GM12878 (cell line): ENCODE measurements around the gene PDE6G. TPM values are rescaled to one million over a fixed set of nuclear protein-coding genes. Genes with fewer than 3 reads are reported as not detected.
A peak's percentile ranks its signal among the peaks of the same experiment; 100 is the strongest.

Source experiments
- ATAC-seq: fragments of 200-7000 bp; cut with Tn5 transposase; 3 replicates; pipeline ENCODE4 v1.9.1; 2020; ENCODE audit warnings: mild to moderate bottlenecking, moderate library complexity
- BruUV-seq: library from RNA; stranded (reverse); fragments of 400-500 nt; replicated peaks from 2 replicates; lab custom pipeline; 2021; lab: Mats Ljungman, UMichigan
- CTCF ChIA-PET: fragments of 300-600 bp; sonication (Branson Sonifier 250); formaldehyde crosslinking; extraction: SDS; loops from one replicate; lab custom pipeline; 2021; ENCODE audit warnings: inconsistent platforms; lab: Yijun Ruan, JAX
- POLR2A ChIA-PET: fragments of 350-600 bp; formaldehyde crosslinking; extraction: SDS; loops from one replicate; lab custom pipeline; 2021; ENCODE audit warnings: inconsistent platforms; lab: Charles Lee
- RAD21 ChIA-PET: fragments of 300-600 bp; sonication (Branson Sonifier 250); formaldehyde crosslinking; loops from one replicate; lab custom pipeline; 2023; ENCODE audit warnings: antibody characterized with exemption; ENCODE audit not compliant: unreplicated experiment; lab: Charles Lee
- SMC1A ChIA-PET: fragments of 300-600 bp; sonication (Branson Sonifier 250); formaldehyde crosslinking; loops from one replicate; lab custom pipeline; 2023; ENCODE audit not compliant: unreplicated experiment, uncharacterized antibody; lab: Charles Lee
- DNase-seq: peaks from one replicate; pipeline ENCODE4 v3.0.0-alpha.2; 2011; ENCODE audit warnings: low read depth, low spot score
- FAIRE-seq: peaks from 3 replicates; lab custom pipeline; 2011; peaks lifted over from hg19 to GRCh38; lab: Jason Lieb, UNC
- H2AFZ ChIP-seq: 2 replicates; pipeline ENCODE4 v1.6.0; 2011; ENCODE audit warnings: low read depth, low read length, control low read depth; ENCODE audit not compliant: control insufficient read depth
- H3K27ac ChIP-seq: 2 replicates; pipeline ENCODE4 v1.5.1; 2011; ENCODE audit warnings: control low read depth; ENCODE audit not compliant: control insufficient read depth, insufficient read depth
- H3K27me3 ChIP-seq, 2 experiments: replicated peaks in 1 of 2; 2 replicates each; pipeline versions ENCODE4 v1.6.0 to v1.6.1; 2011; ENCODE audit warnings: low read length in 1 of 2; ENCODE audit not compliant: control insufficient read depth in 2 of 2, insufficient read depth in 2 of 2
- H3K36me3 ChIP-seq, 2 experiments: 2 replicates each; pipeline ENCODE4 v1.5.1; 2011; ENCODE audit warnings: low read length in 1 of 2; ENCODE audit not compliant: control insufficient read depth in 2 of 2, insufficient read depth in 2 of 2
- H3K4me1 ChIP-seq: 2 replicates; pipeline ENCODE4 v1.6.1; 2011; ENCODE audit warnings: mild to moderate bottlenecking, low read length, moderate library complexity, mixed read lengths; ENCODE audit not compliant: control insufficient read depth, insufficient read depth
- H3K4me2 ChIP-seq: 2 replicates; pipeline ENCODE4 v1.6.0; 2011; ENCODE audit warnings: control low read depth; ENCODE audit not compliant: control insufficient read depth, insufficient read depth
- H3K4me3 ChIP-seq: fragments of 200-600 bp; sonication (generic); 2 replicates; pipeline ENCODE4 v1.5.1; 2016
- H3K79me2 ChIP-seq: 2 replicates; pipeline ENCODE4 v1.6.0; 2011; ENCODE audit warnings: low read length; ENCODE audit not compliant: control insufficient read depth, insufficient read depth
- H3K9ac ChIP-seq: 2 replicates; pipeline ENCODE4 v1.8.0; 2011; ENCODE audit warnings: low read length, control low read depth, mixed read lengths; ENCODE audit not compliant: control insufficient read depth, insufficient read depth
- H3K9me3 ChIP-seq: replicated peaks from 3 replicates; pipeline ENCODE4 v1.5.1; 2011; ENCODE audit warnings: mild to moderate bottlenecking, low read length; ENCODE audit not compliant: control insufficient read depth, insufficient read depth
- H4K20me1 ChIP-seq: 2 replicates; pipeline ENCODE4 v1.6.0; 2011; ENCODE audit not compliant: control insufficient read depth, insufficient read depth
- BHLHE40 ChIP-seq, 2 experiments: fragments of 450-650 bp in 1 of 2; IDR thresholded peaks; 2 replicates each; pipeline ENCODE4 v1.6.1; 2011 to 2017; ENCODE audit warnings: low read depth in 2 of 2, borderline replicate concordance in 1 of 2, improper control_type of control experiment in 1 of 2, low read length in 1 of 2, mild to moderate bottlenecking in 1 of 2
- CTCF ChIP-seq, 3 experiments: IDR thresholded peaks in 2 of 3; conservative IDR thresholded peaks in 1 of 3; 2 replicates each; pipeline ENCODE4 v1.5.1; 2011; ENCODE audit warnings: low read depth in 3 of 3, low read length in 3 of 3, mild to moderate bottlenecking in 3 of 3, control low read depth in 2 of 3, moderate library complexity in 2 of 3, inconsistent platforms in 1 of 3, mixed read lengths in 1 of 3; ENCODE audit not compliant: control insufficient read depth in 2 of 3, insufficient read depth in 1 of 3; ENCODE audit errors: extremely low read depth in 1 of 3
- EZH2 ChIP-seq: IDR thresholded peaks from 2 replicates; pipeline ENCODE4 v1.6.1; 2012; ENCODE audit warnings: low read depth, mild to moderate bottlenecking, control low read depth, inconsistent platforms, low read length, borderline replicate concordance; ENCODE audit not compliant: control insufficient read depth
- HDGF ChIP-seq: fragments of 450-650 bp; IDR thresholded peaks from 2 replicates; pipeline ENCODE4 v1.6.1; 2016; ENCODE audit warnings: antibody characterized with exemption
- RAD21 ChIP-seq: IDR thresholded peaks from 2 replicates; pipeline ENCODE4 v1.6.1; 2011; ENCODE audit warnings: mild to moderate bottlenecking, low read depth, low read length, moderate library complexity; ENCODE audit not compliant: insufficient read depth
- SMC3 ChIP-seq: IDR thresholded peaks from 2 replicates; pipeline ENCODE4 v1.6.1; 2011; ENCODE audit warnings: low read length, improper control_type of control experiment, borderline replicate concordance
- YY1 ChIP-seq: IDR thresholded peaks from 2 replicates; pipeline ENCODE4 v1.6.1; 2011; ENCODE audit warnings: low read depth, mild to moderate bottlenecking, low read length
- WGBS: methylation state at CpG from one replicate; pipeline ENCODE4 v1.1.6; 2016; ENCODE audit warnings: low lambda C conversion rate; ENCODE audit not compliant: insufficient replicate concordance, insufficient coverage; ENCODE audit errors: missing lambda C conversion rate; 5-methylcytosine and 5-hydroxymethylcytosine counted together
- in situ Hi-C: fragments of 300-500 bp; cut with MboI; formaldehyde crosslinking; loops from 9 replicates; pipeline ENCODE4 v1.14.3; 2018; ENCODE audit warnings: mixed read lengths
- intact Hi-C: fragments of 100-400 bp; cut with micrococcal nuclease; formaldehyde crosslinking; loops from one replicate; pipeline ENCODE4 v1.14.2; 2022; ENCODE audit not compliant: unreplicated experiment
- microRNA-seq: library from miRNA; unstranded; fragments of <30 nt; microRNA quantifications from one replicate; pipeline ENCODE4, GENCODE V29; 2018
- polyA plus RNA-seq, 11 experiments: library from polyadenylated mRNA; depleted of rRNA in 4 of 11; unstranded in 6 of 11; stranded (reverse) in 5 of 11; fragments of >200 nt; fragmentation: Nextera tagmentation in 4 of 11; fragmentation: Illumina TruSeq in 1 of 11; extraction: Ambion mirVana in 4 of 11; extraction: Trizol in 1 of 11; gene quantifications; 1 replicate in 1 of 11; 2 replicates in 10 of 11; pipeline versions ENCODE4 v1.2.1 to v1.2.3, GENCODE V29; 2011 to 2016; ENCODE audit warnings: inconsistent platforms in 2 of 11, missing spikeins in 2 of 11, low read depth in 1 of 11
- small RNA-seq: library from RNA; depleted of rRNA; stranded (forward); fragments of <200 nt; gene quantifications from one replicate; pipeline ENCODE3, GENCODE V24; 2014
- total RNA-seq, 4 experiments: library from RNA; depleted of rRNA in 3 of 4; stranded (reverse); fragments of >200 nt in 3 of 4; fragmentation: Illumina TruSeq in 1 of 4; extraction: Trizol in 1 of 4; gene quantifications; 2 replicates each; pipeline versions ENCODE4 v1.2.1 to v1.2.3, GENCODE V29; 2013 to 2021

The PDE6G gene
- total and polyA plus RNA-seq, 10 of the 15 experiments (the other 5 are each of a cell fraction or from before 2014, with no cell fraction given), result 0.55 to 12.1 (median 4.3) TPM

GRCh38 chr17:81601525-81602120 is 54.7 kb downstream of the PDE6G start:
- no peak overlapping the region for H2AFZ ChIP-seq

More at GRCh38 chr17:81601525-81602120, 54.7 kb downstream of the PDE6G start:
- ATAC-seq (peak; percentile 83), FAIRE-seq (peak; percentile 99), DNase-seq (peak; percentile 20)
- Histone ChIP-seq H3K9ac (no peak overlapping the region), H3K27ac (no peak overlapping the region), H3K27me3 (no peaks in the 10 kb centered on the region), H3K79me2 (no peaks in the 10 kb centered on the region; the same call in 1 of the 2 replicates), H4K20me1 (no peaks in the 10 kb centered on the region), H3K4me2 (no peak overlapping the region), H3K4me3 (no peak overlapping the region), H3K36me3 (peaks cover 17 to 35% of the 10 kb centered on the region in 2 experiments), H3K9me3 (no peaks in the 10 kb centered on the region), H3K4me1 (peaks cover 13% of the 10 kb centered on the region)
- CTCF ChIA-PET, result interaction anchor here (0.7 to 3.4 kb wide), 23 partner anchors 7 to 536 kb away, joined by 3 to 47 read pairs (median 4); partner anchors contain the start of genes ARL16, FAAP100 and HGS
- intact Hi-C loops (loop anchor here (5.0 kb wide), 2 partner anchors 84 to 349 kb away; no protein-coding TSS in a partner anchor), in situ Hi-C loops (no loop called here)
- RAD21 ChIA-PET, result interaction anchor here (1.1 to 5.0 kb wide), 6 partner anchors 40 to 310 kb away, joined by 3 to 44 read pairs (median 10); partner anchors contain the start of gene FAAP100
- TF ChIP-seq CTCF (IDR thresholded peaks at IDR 0.05 in 2 of 3, conservative IDR thresholded peaks at IDR 0.05 in 1 of 3; ENCODE audit: control insufficient read depth in 2 of 3, extremely low read depth in 1 of 3, insufficient read depth in 1 of 3, low read depth in 3 of 3, low read length in 3 of 3) (peak; percentile 72 to 85 (median 73)), YY1 (0 out of 2 replicates have a peak, but pooled peaks have one; percentile 16), SMC3 (peak; percentile 59; the same call in 1 of the 2 replicates), EZH2 (no peak), HDGF (no peak), RAD21 (peak; percentile 73), BHLHE40 (IDR thresholded peaks at IDR 0.05; ENCODE audit: borderline replicate concordance in 1 of 2, low read depth in 2 of 2, low read length in 1 of 2) (peak in 1 of 2 experiments; percentile 33; a peak in 1 of 4 replicates)
- no TSS peak for BruUV-seq
- POLR2A ChIA-PET, result interaction anchor here (1.0 to 1.5 kb wide), 4 partner anchors 41 to 310 kb away, joined by 3 to 4 read pairs (median 4); no protein-coding TSS in a partner anchor
- WGBS, result 32% methylated on average over 9 of the region's 9 CpGs
- SMC1A ChIA-PET, result interaction anchor here (1.4 to 2.8 kb wide), 6 partner anchors 23 to 117 kb away, joined by 3 to 21 read pairs (median 7); no protein-coding TSS in a partner anchor

Small RNAs within 50 kb of the gene (microRNA-seq; reads per million reads assigned to microRNA genes)
- gene MIR6786, result 1.9 reads per million, percentile 3 among the genes with 10 or more reads in this experiment

Small RNAs within 50 kb of the gene (small RNA-seq; reads per million reads assigned to genes)
- 0.12 reads per million for gene MIR6786

Other genes with a start within 250 kb of the PDE6G start
Only the 7 nearest of the 19 such genes appear.
- 50.6 and 54.9 TPM in 2 replicates for gene NPLOC4, start 19.4 kb downstream of the PDE6G start, total RNA-seq (2014; rRNA removed)
- gene NPLOC4, start 19.4 kb downstream of the PDE6G start, total RNA-seq (2014; rRNA removed; fragmentation: Illumina TruSeq; extraction: Trizol), result 33.4 and 37.0 TPM in 2 replicates
- gene NPLOC4, start 19.4 kb downstream of the PDE6G start, total RNA-seq (2021), result 83.7 and 87.9 TPM in 2 replicates
- gene NPLOC4, start 19.4 kb downstream of the PDE6G start, polyA plus RNA-seq (2011; rRNA removed), result 35.8 and 62.1 TPM in 2 replicates
- 44.2 and 48.8 TPM in 2 replicates for gene NPLOC4, start 19.4 kb downstream of the PDE6G start, polyA plus RNA-seq (2014; fragmentation: Illumina TruSeq; extraction: Trizol)
- 1 to 10 TPM; 1.5 to 2.5 TPM for gene NPLOC4, start 19.4 kb downstream of the PDE6G start, polyA plus RNA-seq (2014; fragmentation: Nextera tagmentation; extraction: Ambion mirVana)
- 58.9 and 73.4 TPM in 2 replicates for gene NPLOC4, start 19.4 kb downstream of the PDE6G start, polyA plus RNA-seq (2014; rRNA removed)
- gene NPLOC4, start 19.4 kb downstream of the PDE6G start, polyA plus RNA-seq (2016; fragmentation: Nextera tagmentation; extraction: Ambion mirVana), result 10 to 100 TPM; 34.9 to 47.3 TPM
- gene TSPAN10, start 19.3 kb downstream of the PDE6G start, total RNA-seq (2014; rRNA removed), result 0.38 and 0.40 TPM in 2 replicates
- gene TSPAN10, start 19.3 kb downstream of the PDE6G start, total RNA-seq (2014; rRNA removed; fragmentation: Illumina TruSeq; extraction: Trizol), result 0.13 and 0.18 TPM in 2 replicates
- gene TSPAN10, start 19.3 kb downstream of the PDE6G start, total RNA-seq (2021), result 0.41 and 0.56 TPM in 2 replicates
- gene TSPAN10, start 19.3 kb downstream of the PDE6G start, polyA plus RNA-seq (2011; rRNA removed), result 0.53 and 0.58 TPM in 2 replicates
- 0.16 and 0.36 TPM in 2 replicates for gene TSPAN10, start 19.3 kb downstream of the PDE6G start, polyA plus RNA-seq (2014; fragmentation: Illumina TruSeq; extraction: Trizol)
- gene TSPAN10, start 19.3 kb downstream of the PDE6G start, polyA plus RNA-seq (2014; fragmentation: Nextera tagmentation; extraction: Ambion mirVana), result under 1 TPM; 0.33 to 0.45 TPM
- gene TSPAN10, start 19.3 kb downstream of the PDE6G start, polyA plus RNA-seq (2014; rRNA removed), result 0.61 and 0.72 TPM in 2 replicates
- under 1 TPM; 0.60 to 0.82 TPM for gene TSPAN10, start 19.3 kb downstream of the PDE6G start, polyA plus RNA-seq (2016; fragmentation: Nextera tagmentation; extraction: Ambion mirVana)
- 74.8 and 77.7 TPM in 2 replicates for gene OXLD1, start 10.1 kb upstream of the PDE6G start, total RNA-seq (2014; rRNA removed)
- gene OXLD1, start 10.1 kb upstream of the PDE6G start, total RNA-seq (2014; rRNA removed; fragmentation: Illumina TruSeq; extraction: Trizol), result 14.4 and 18.4 TPM in 2 replicates
- gene OXLD1, start 10.1 kb upstream of the PDE6G start, total RNA-seq (2021), result 61.2 and 70.8 TPM in 2 replicates
- 6.2 and 13.5 TPM in 2 replicates for gene OXLD1, start 10.1 kb upstream of the PDE6G start, polyA plus RNA-seq (2011; rRNA removed)
- gene OXLD1, start 10.1 kb upstream of the PDE6G start, polyA plus RNA-seq (2014; fragmentation: Illumina TruSeq; extraction: Trizol), result 3.4 and 10.2 TPM in 2 replicates
- gene OXLD1, start 10.1 kb upstream of the PDE6G start, polyA plus RNA-seq (2014; fragmentation: Nextera tagmentation; extraction: Ambion mirVana), result 1 to 10 TPM; 4.6 to 9.3 TPM
- 83.2 and 84.8 TPM in 2 replicates for gene OXLD1, start 10.1 kb upstream of the PDE6G start, polyA plus RNA-seq (2014; rRNA removed)
- gene OXLD1, start 10.1 kb upstream of the PDE6G start, polyA plus RNA-seq (2016; fragmentation: Nextera tagmentation; extraction: Ambion mirVana), result 10 to 100 TPM; 74.3 to 89.5 TPM
- gene CCDC137, start 10.2 kb upstream of the PDE6G start, total RNA-seq (2014; rRNA removed), result 21.9 and 23.3 TPM in 2 replicates
- gene CCDC137, start 10.2 kb upstream of the PDE6G start, total RNA-seq (2014; rRNA removed; fragmentation: Illumina TruSeq; extraction: Trizol), result 18.3 and 19.6 TPM in 2 replicates
- gene CCDC137, start 10.2 kb upstream of the PDE6G start, total RNA-seq (2021), result 32.0 and 35.1 TPM in 2 replicates
- gene CCDC137, start 10.2 kb upstream of the PDE6G start, polyA plus RNA-seq (2011; rRNA removed), result 7.7 and 13.7 TPM in 2 replicates
- gene CCDC137, start 10.2 kb upstream of the PDE6G start, polyA plus RNA-seq (2014; fragmentation: Illumina TruSeq; extraction: Trizol), result 20.9 and 32.6 TPM in 2 replicates
- gene CCDC137, start 10.2 kb upstream of the PDE6G start, polyA plus RNA-seq (2014; fragmentation: Nextera tagmentation; extraction: Ambion mirVana), result 1 to 10 TPM; 2.2 to 5.1 TPM
- gene CCDC137, start 10.2 kb upstream of the PDE6G start, polyA plus RNA-seq (2014; rRNA removed), result 33.8 and 39.3 TPM in 2 replicates
- 10 to 100 TPM; 44.6 to 45.4 TPM for gene CCDC137, start 10.2 kb upstream of the PDE6G start, polyA plus RNA-seq (2016; fragmentation: Nextera tagmentation; extraction: Ambion mirVana)
- gene ARL16, start 27.3 kb upstream of the PDE6G start, total RNA-seq (2014; rRNA removed), result 41.9 and 42.1 TPM in 2 replicates
- 21.0 and 22.1 TPM in 2 replicates for gene ARL16, start 27.3 kb upstream of the PDE6G start, total RNA-seq (2014; rRNA removed; fragmentation: Illumina TruSeq; extraction: Trizol)
- gene ARL16, start 27.3 kb upstream of the PDE6G start, total RNA-seq (2021), result 18.6 and 25.6 TPM in 2 replicates
- gene ARL16, start 27.3 kb upstream of the PDE6G start, polyA plus RNA-seq (2011; rRNA removed), result 26.8 and 34.3 TPM in 2 replicates
- gene ARL16, start 27.3 kb upstream of the PDE6G start, polyA plus RNA-seq (2014; fragmentation: Illumina TruSeq; extraction: Trizol), result 15.9 and 27.4 TPM in 2 replicates
- gene ARL16, start 27.3 kb upstream of the PDE6G start, polyA plus RNA-seq (2014; fragmentation: Nextera tagmentation; extraction: Ambion mirVana), result 10 to 100 TPM in 1 of 2 experiments, 1 to 10 TPM in 1; 4.7 to 20.8 TPM
- gene ARL16, start 27.3 kb upstream of the PDE6G start, polyA plus RNA-seq (2014; rRNA removed), result 43.6 and 44.5 TPM in 2 replicates
- gene ARL16, start 27.3 kb upstream of the PDE6G start, polyA plus RNA-seq (2016; fragmentation: Nextera tagmentation; extraction: Ambion mirVana), result 10 to 100 TPM; 46.5 to 47.6 TPM
- gene HGS, start 27.5 kb upstream of the PDE6G start, total RNA-seq (2014; rRNA removed), result 41.4 and 59.5 TPM in 2 replicates
- gene HGS, start 27.5 kb upstream of the PDE6G start, total RNA-seq (2014; rRNA removed; fragmentation: Illumina TruSeq; extraction: Trizol), result 23.2 and 29.3 TPM in 2 replicates
- gene HGS, start 27.5 kb upstream of the PDE6G start, total RNA-seq (2021), result 58.0 and 85.6 TPM in 2 replicates
- gene HGS, start 27.5 kb upstream of the PDE6G start, polyA plus RNA-seq (2011; rRNA removed), result 23.5 and 40.1 TPM in 2 replicates
- 29.2 and 51.0 TPM in 2 replicates for gene HGS, start 27.5 kb upstream of the PDE6G start, polyA plus RNA-seq (2014; fragmentation: Illumina TruSeq; extraction: Trizol)
- 1 to 10 TPM; 2.2 to 3.7 TPM for gene HGS, start 27.5 kb upstream of the PDE6G start, polyA plus RNA-seq (2014; fragmentation: Nextera tagmentation; extraction: Ambion mirVana)
- 75.4 and 94.8 TPM in 2 replicates for gene HGS, start 27.5 kb upstream of the PDE6G start, polyA plus RNA-seq (2014; rRNA removed)
- gene HGS, start 27.5 kb upstream of the PDE6G start, polyA plus RNA-seq (2016; fragmentation: Nextera tagmentation; extraction: Ambion mirVana), result 10 to 100 TPM; 59.9 to 69.3 TPM
- gene MRPL12, start 46.8 kb upstream of the PDE6G start, total RNA-seq (2014; rRNA removed), result 115 and 157 TPM in 2 replicates
- gene MRPL12, start 46.8 kb upstream of the PDE6G start, total RNA-seq (2014; rRNA removed; fragmentation: Illumina TruSeq; extraction: Trizol), result 37.5 and 42.7 TPM in 2 replicates
- gene MRPL12, start 46.8 kb upstream of the PDE6G start, total RNA-seq (2021), result 163 and 169 TPM in 2 replicates
- gene MRPL12, start 46.8 kb upstream of the PDE6G start, polyA plus RNA-seq (2011; rRNA removed), result 50.4 and 77.8 TPM in 2 replicates
- 28.4 and 67.3 TPM in 2 replicates for gene MRPL12, start 46.8 kb upstream of the PDE6G start, polyA plus RNA-seq (2014; fragmentation: Illumina TruSeq; extraction: Trizol)
- 1 to 10 TPM; 1.3 to 4.5 TPM for gene MRPL12, start 46.8 kb upstream of the PDE6G start, polyA plus RNA-seq (2014; fragmentation: Nextera tagmentation; extraction: Ambion mirVana)
- 269 and 299 TPM in 2 replicates for gene MRPL12, start 46.8 kb upstream of the PDE6G start, polyA plus RNA-seq (2014; rRNA removed)
- 100 to 1,000 TPM; 235 to 247 TPM for gene MRPL12, start 46.8 kb upstream of the PDE6G start, polyA plus RNA-seq (2016; fragmentation: Nextera tagmentation; extraction: Ambion mirVana)